Measurements from ENCODE around the gene YES1.
"Not testable (repeated sequence)": the region's sequence is repeated elsewhere in the genome, so short reads cannot be mapped to it uniquely, and the experiment has no call there.

Gene YES1

DNA sequence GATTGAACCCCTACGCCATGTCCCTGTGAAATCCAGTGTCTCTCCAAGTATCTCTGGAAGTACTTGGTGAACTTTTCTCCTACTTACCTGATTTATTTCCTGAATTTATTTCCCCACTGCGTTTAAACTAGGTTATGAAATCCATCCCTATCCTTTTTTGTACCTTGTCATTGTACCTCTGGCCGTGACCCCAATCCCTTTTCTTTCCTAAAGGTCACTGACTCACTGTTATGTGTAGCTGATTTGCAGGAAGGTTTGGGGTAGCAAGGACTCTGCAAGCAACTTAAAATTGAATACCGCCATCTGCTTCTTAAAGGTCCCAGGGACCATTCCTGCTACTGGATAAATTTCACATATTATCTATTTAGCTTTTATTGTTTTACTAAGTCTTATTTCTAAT is 95.0 kb downstream of the YES1 start:
- no peak for DNase-seq

GRCh38 chr18:715626-716025 is 96.4 kb downstream of the YES1 start:
- no peak for DNase-seq

GRCh38 chr18:713135-713490 is 98.9 kb downstream of the YES1 start:
- DNase-seq: no peak

DNA sequence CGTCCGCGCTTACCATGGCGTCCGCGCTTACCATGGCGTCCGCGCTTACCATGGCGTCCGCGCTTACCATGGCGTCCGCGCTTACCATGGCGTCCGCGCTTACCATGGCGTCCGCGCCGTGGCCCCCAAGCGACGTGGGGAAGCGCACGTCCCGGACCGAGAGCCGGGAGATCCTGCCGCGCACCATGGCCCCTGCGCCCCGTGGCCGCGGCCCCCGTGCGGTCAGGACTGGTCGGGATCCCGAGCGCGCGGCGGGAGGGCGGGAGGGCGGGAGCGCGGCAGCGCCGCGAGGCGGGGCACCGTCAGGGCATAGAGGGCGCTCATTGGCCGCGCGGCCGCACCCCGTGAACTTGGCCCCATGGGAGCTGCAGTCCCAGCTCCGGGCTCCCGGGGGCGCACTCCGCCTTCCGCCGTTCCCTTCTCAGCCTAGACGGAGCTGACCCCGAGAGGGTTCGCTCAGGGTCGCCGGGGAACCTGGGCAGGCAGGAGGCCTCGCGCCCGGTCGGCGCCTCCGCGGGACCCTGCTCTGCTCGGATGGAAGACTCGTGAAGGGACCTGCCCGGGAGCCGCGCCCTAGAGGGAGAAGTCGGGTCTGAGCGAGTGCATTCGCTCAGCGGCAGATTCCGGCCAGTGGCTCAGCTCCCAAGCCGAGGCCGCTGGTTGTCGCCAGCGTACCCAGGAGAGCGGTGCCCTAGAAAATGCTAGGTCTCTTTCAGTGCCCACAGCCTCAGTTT is 99.5 kb downstream of the YES1 start, which contains the start of gene ENOSF1:
ENOSF1 (minus strand) TSS at position 230 of the 734 bp plus-strand sequence; CDS start at position 187, 43 bp downstream.
- peak; percentile 3 for DNase-seq

DNA sequence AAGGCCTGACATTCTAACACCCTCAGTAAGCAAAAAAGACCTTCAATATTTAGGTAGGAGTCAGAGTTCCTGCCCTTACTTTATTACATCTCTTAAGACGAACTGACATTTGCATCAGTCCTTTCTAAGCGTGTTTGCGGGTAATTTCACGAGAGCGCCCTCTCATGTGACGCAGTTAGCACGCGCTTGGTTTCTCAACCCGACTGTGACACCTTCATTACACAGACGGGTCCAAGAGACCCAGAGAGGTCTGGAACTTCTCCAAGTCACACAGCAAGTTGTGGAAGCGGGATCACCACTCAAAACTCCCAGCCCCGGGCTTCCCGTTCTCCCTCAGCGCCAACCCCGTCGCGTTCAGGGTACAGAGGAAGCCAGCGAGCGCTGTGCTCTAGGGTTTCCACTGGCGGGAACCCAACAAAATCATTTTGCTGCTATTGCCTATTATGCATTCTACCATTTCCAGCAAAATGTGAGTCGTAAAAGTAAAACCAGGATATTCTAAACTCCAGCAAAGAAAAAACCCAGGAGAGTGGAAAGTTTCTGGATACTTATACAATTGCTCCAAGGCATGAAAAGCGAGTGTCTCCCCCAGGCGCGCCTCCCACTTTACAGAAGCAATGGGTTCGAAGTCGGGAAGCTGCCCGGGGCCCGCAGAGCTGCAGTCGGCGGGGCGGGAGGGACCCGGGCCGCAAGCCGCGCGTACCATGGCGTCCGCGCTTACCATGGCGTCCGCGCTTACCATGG is 100.2 kb downstream of the YES1 start:
- no peak for DNase-seq

GRCh38 chr18:711310-711656 is 100.8 kb downstream of the YES1 start:
- no peak for DNase-seq

DNA sequence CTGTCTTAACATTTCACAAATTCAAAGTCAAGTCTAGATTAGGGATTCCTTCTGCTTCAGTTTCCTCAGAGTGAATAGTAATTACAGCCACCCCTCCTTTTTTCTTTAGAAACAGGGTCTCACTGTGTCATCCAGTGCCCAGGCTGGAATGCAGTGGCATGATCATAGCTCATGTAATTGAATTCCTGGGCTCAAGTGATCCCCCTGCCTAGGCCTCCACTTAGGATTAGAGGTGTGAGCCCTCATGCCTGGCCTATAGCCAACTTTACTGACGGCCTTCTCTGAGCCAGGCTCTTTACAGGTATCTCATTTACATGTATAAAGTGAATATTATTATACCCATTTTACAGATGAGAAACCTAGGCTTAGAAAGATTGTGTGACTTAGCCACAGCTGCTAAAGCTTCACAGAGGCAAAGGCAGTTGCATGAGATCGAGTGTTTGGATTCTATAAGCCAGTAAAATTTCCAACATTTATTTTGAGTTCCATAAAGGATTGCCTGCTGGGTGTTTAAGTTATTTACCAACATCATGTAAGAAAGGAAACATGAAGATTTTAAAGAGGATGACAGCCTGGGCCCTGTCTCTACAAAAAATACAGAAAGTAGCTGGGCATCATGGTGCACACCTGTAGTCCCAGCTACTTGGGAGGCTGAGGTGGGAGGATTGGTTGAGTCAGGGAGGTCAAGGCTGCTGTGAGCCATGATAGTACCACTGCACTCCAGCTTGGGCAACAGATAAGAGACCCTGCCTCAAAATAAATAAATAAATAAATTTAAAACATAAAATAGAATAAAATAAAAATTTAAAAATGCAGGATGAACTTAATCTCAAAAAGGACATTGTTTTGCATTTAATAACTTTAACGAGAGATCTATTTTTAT is 101.4 kb downstream of the YES1 start:
- DNase-seq: no peak

DNA sequence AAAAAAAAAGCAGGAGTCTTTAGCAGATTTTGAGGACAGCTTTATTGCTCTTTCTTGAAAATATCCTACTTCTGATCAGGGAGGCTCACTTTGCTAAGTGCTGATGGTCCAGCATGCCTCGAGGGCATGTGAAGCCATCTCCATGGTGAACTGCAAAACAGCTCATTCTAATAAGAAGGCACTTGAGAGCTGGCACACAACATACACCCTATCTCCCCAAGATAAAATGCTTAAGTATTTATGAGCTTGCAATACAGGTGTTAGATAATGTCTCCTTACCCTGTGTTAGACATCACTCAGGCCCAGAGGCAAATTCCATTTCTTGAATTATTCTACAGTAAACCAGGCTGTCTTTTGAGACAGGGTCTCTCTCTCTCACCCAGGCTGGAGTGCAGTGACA is 102.3 kb downstream of the YES1 start:
- no peak for DNase-seq

GRCh38 chr18:708096-708495 is 103.9 kb downstream of the YES1 start:
- DNase-seq: no peak

DNA sequence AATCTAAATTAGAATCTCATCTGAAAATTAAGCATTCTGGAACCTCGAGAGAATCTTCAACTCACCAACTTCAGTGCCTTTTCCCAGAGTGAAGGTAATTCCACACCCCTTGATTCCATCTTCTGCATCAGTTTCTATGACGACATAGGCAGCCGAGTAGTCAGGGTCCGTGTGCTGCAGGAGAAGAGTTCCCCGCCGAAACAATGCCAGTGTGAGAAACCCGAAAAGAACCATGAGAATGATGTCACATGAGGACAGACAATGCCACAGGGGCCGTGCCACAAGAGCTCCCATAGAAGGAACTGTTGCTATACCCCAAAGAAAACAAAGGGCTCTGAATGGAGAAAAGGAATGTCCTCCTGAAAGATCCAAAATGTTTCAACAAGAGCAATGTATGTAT is 105.6 kb downstream of the YES1 start:
- no peak for DNase-seq

- no peak for DNase-seq
Observed at GRCh38 chr18:703213-703967, 108.7 kb downstream of the YES1 start.

DNA sequence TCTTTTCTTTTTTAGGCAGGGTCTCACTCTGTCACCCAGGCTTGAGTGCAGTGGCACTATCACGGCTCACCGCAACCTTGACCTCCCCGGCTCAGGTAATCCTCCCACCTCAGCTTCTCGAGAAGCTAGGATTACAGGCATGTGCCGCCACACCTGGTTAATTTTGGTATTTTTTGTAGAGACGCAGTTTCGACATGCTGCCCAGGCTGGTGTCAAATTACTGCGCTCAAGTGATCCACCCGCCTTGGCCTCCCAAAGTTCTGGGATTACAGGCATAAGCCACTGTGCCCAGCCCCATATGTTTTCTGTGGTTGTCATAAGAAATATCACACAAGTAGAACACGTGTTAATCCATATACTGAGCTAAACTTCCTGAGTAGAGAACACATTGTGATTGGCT is 114.2 kb downstream of the YES1 start:
- DNase-seq: no peak

GRCh38 chr18:697012-697411 is 115.0 kb downstream of the YES1 start:
- no peak for DNase-seq

DNA sequence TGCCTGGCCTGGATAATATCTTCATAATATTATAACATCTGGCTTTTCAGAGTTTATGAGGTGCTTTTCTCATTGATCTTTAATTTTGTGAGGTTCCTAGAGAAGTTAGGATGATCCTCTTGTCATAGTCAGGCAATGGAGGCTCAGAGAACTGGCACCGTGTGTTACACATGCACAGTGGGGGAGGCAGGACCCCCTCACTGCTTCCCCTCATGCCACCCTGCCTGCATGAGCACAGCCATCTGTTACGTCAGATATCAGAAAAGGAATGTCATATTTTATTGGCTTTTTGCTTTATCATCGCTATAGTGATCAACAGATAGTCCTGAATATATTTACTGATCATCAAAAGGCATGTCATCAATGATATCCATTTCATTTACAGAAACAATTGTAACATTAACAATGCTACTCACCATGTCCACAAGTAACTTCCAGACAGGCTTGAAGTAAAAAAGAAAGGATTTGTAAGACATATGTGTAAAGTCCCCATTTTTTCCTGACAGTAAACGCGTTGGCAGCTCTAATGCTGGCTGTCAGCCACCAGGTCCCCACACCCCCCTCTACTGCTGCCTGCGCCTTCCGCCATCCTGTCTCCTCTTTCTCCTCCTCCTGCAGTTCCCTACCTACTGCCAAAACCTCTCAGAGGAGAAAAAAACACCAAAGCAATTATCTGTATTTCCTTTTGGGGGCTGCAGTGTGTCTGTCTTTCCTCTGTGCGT is 118.4 kb downstream of the YES1 start:
- DNase-seq: peak; percentile 17

- DNase-seq: no peak
Observed at GRCh38 chr18:692824-693223, 119.2 kb downstream of the YES1 start.

DNA sequence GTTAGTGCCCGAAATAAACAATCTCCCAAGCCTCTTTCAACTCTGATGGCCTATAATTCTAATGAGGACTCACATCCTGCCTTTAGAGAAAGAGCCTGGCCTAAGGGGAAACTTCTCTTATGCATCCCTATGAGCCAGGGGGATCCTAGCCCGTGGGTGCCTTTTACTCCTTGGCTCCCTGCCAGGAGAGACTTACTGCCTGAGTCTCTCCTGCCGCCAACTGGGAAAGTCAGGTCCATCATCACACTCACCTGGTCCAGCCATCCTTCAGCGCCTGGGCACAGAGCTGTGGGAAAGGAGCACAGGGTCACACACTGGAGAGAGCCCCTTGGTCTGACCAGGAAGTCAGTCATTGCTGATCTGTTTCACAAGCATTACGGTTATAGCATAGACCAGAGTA is 123.7 kb downstream of the YES1 start:
- no peak for DNase-seq

- DNase-seq: peak; percentile 2
Observed at GRCh38 chr18:686339-687111, 125.5 kb downstream of the YES1 start.

GRCh38 chr18:685438-685837 is 126.6 kb downstream of the YES1 start:
- DNase-seq: no peak

- DNase-seq: no peak
Observed at GRCh38 chr18:683531-683930, 128.5 kb downstream of the YES1 start.

DNA sequence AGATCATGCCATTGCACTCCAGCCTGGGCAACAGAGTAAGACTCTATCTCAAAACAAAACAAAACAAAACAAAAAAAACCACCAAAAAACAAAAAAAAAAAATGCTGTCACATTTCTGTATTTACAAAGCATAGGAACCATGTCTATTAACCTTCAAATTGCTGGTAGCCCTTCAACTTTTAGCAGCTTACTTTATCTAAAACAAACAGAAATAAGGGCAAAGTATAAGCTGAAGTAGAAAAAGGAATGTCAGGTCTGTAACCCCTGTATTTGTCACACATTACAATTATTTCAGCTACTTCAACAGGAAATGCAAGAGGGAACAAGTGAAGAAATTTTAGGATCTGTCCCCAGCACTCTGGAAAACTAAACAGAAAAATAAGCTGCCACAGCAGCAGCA is 129.2 kb downstream of the YES1 start:
- no peak for DNase-seq

- DNase-seq: not testable (repeated sequence)
Observed at GRCh38 chr18:682416-682815, 129.6 kb downstream of the YES1 start.

Measured in NCI-H1694 (cell line).